Endothelial cell of umbilical vein (primary cell): Measurements from ENCODE around the gene PLAAT2. TPM values are rescaled to one million over a fixed set of nuclear protein-coding genes. Genes with fewer than 3 reads are reported as not detected.

Experiments
- BruUV-seq: library from RNA; stranded (reverse); fragments of 400-500 nt; replicated peaks from 2 replicates; lab custom pipeline; 2021; lab: Mats Ljungman, UMichigan
- CTCF ChIA-PET: fragments of 300-600, 350-600 bp; sonication (Branson Sonifier 250); formaldehyde crosslinking; loops from one replicate; lab custom pipeline; 2021; ENCODE audit warnings: antibody characterized with exemption, inconsistent platforms; lab: Charles Lee
- POLR2A ChIA-PET: fragments of 300-600, 350-600 bp; sonication (Branson Sonifier 250); formaldehyde crosslinking; loops from one replicate; lab custom pipeline; 2021; ENCODE audit warnings: antibody characterized with exemption, inconsistent platforms; lab: Charles Lee
- DNase-seq: peaks from one replicate; pipeline ENCODE4 v3.0.0-alpha.2; 2011; ENCODE audit warnings: low read depth, low spot score
- FAIRE-seq: peaks from 2 replicates; lab custom pipeline; 2011; peaks lifted over from hg19 to GRCh38; lab: Jason Lieb, UNC
- H2AFZ ChIP-seq: 2 replicates; pipeline ENCODE4 v1.6.0; 2012; ENCODE audit warnings: low read depth, low read length, control low read depth, inconsistent platforms
- H3K27ac ChIP-seq: 2 replicates; pipeline ENCODE4 v1.5.1; 2011; ENCODE audit warnings: low read depth, mild to moderate bottlenecking, control low read depth, low read length, moderate library complexity; ENCODE audit not compliant: insufficient read depth
- H3K27me3 ChIP-seq, 2 experiments: 2 replicates each; pipeline versions ENCODE4 v1.6.0 to v1.6.1; 2011; ENCODE audit warnings: low read length in 2 of 2, mixed read lengths in 1 of 2; ENCODE audit not compliant: control insufficient read depth in 2 of 2, insufficient read depth in 2 of 2
- H3K36me3 ChIP-seq, 2 experiments: 2 replicates in 1 of 2; 3 replicates in 1 of 2; pipeline ENCODE4 v1.5.1; 2011; ENCODE audit warnings: low read length in 2 of 2, mild to moderate bottlenecking in 1 of 2, moderate library complexity in 1 of 2; ENCODE audit not compliant: control insufficient read depth in 2 of 2, insufficient read depth in 2 of 2; ENCODE audit errors: extremely low read depth in 1 of 2
- H3K4me1 ChIP-seq: 3 replicates; pipeline ENCODE4 v1.5.1; 2011; ENCODE audit warnings: mild to moderate bottlenecking, low read length; ENCODE audit not compliant: control insufficient read depth, insufficient read depth; ENCODE audit errors: extremely low read depth
- H3K4me2 ChIP-seq: 2 replicates; pipeline ENCODE4 v1.6.1; 2011; ENCODE audit warnings: low read length, control low read depth, mixed read lengths; ENCODE audit not compliant: insufficient read depth
- H3K4me3 ChIP-seq, 3 experiments: fragments of 200-600 bp in 1 of 3; sonication (generic), shearing (Covaris generic) in 1 of 3; replicated peaks in 1 of 3; 2 replicates each; pipeline ENCODE4 v1.5.1; 2011 to 2016; ENCODE audit warnings: control low read depth in 3 of 3, low read length in 3 of 3, mild to moderate bottlenecking in 2 of 3, inconsistent platforms in 1 of 3, low read depth in 1 of 3, moderate library complexity in 1 of 3; ENCODE audit not compliant: insufficient read depth in 1 of 3
- H3K79me2 ChIP-seq: 2 replicates; pipeline ENCODE4 v1.6.0; 2012; ENCODE audit warnings: low read length, inconsistent platforms; ENCODE audit not compliant: control insufficient read depth, insufficient read depth
- H3K9ac ChIP-seq: replicated peaks from 2 replicates; pipeline ENCODE3; 2011; ENCODE audit warnings: low read length, control low read depth; ENCODE audit not compliant: insufficient read depth; ENCODE audit errors: extremely low read depth
- H3K9me1 ChIP-seq: replicated peaks from 3 replicates; pipeline ENCODE4 v1.6.0; 2011; ENCODE audit warnings: mild to moderate bottlenecking, low read length; ENCODE audit not compliant: control insufficient read depth, insufficient read depth; ENCODE audit errors: extremely low read depth
- H3K9me3 ChIP-seq: replicated peaks from 2 replicates; pipeline ENCODE4 v1.5.1; 2012; ENCODE audit warnings: low read length, inconsistent platforms; ENCODE audit not compliant: control insufficient read depth, insufficient read depth
- H4K20me1 ChIP-seq: replicated peaks from 2 replicates; pipeline ENCODE3; 2011; ENCODE audit warnings: mild to moderate bottlenecking, low read length; ENCODE audit not compliant: control insufficient read depth, insufficient read depth; ENCODE audit errors: extremely low read depth
- EZH2 ChIP-seq: IDR thresholded peaks from 2 replicates; pipeline ENCODE4 v1.6.1; 2012; ENCODE audit warnings: borderline replicate concordance, low read depth, mild to moderate bottlenecking, moderate library complexity, low read length, inconsistent platforms; ENCODE audit not compliant: severe bottlenecking
- FOS ChIP-seq: IDR thresholded peaks from 2 replicates; pipeline ENCODE4 v1.6.1; 2011; ENCODE audit warnings: mild to moderate bottlenecking, low read length, moderate library complexity, borderline replicate concordance; ENCODE audit not compliant: insufficient read depth
- GATA2 ChIP-seq: IDR thresholded peaks from 2 replicates; pipeline ENCODE4 v1.7.0; 2011; ENCODE audit warnings: low read depth, mild to moderate bottlenecking, moderate library complexity, mixed read lengths, low read length; ENCODE audit not compliant: insufficient read length, insufficient read depth
- JUN ChIP-seq: IDR thresholded peaks from 2 replicates; pipeline ENCODE4 v1.6.1; 2011; ENCODE audit warnings: borderline replicate concordance, low read depth; ENCODE audit not compliant: insufficient read length, insufficient read depth
- MAX ChIP-seq: IDR thresholded peaks from 2 replicates; pipeline ENCODE4 v1.6.1; 2011; ENCODE audit not compliant: insufficient read depth, insufficient read length
- MYC ChIP-seq: IDR thresholded peaks from one replicate; pipeline ENCODE4 v1.6.1; 2011; ENCODE audit warnings: mild to moderate bottlenecking, low read depth, low read length
- POLR2A ChIP-seq: IDR thresholded peaks from 2 replicates; pipeline ENCODE4 v1.6.1; 2012; ENCODE audit warnings: low read depth, mild to moderate bottlenecking, control low read depth, low read length
- POLR2AphosphoS5 ChIP-seq: IDR thresholded peaks from 2 replicates; pipeline ENCODE4 v1.6.1; 2012; ENCODE audit warnings: low read depth, mild to moderate bottlenecking, control low read depth, low read length, moderate library complexity; ENCODE audit not compliant: insufficient read depth
- dilution Hi-C: fragments of 300-500 bp; cut with MboI; formaldehyde crosslinking; loops from one replicate; pipeline ENCODE4 v1.15.0; 2019; ENCODE audit warnings: low sequenced_read_pairs; ENCODE audit not compliant: extremely low pct_ligation_motif_present
- intact Hi-C: fragments of 100-400 bp; cut with micrococcal nuclease; formaldehyde crosslinking; loops from one replicate; pipeline ENCODE4 v1.10.0; 2022
- polyA plus RNA-seq, 4 experiments: library from polyadenylated mRNA; depleted of rRNA in 3 of 4; stranded (reverse) in 3 of 4; unstranded in 1 of 4; fragments of >200 nt; gene quantifications; 2 replicates each; pipeline versions ENCODE4 v1.2.1 to v1.2.3, GENCODE V29; 2011 to 2012; ENCODE audit warnings: missing spikeins in 1 of 4
- total RNA-seq: library from RNA; stranded (reverse); gene quantifications from 2 replicates; pipeline ENCODE4 v1.2.3, GENCODE V29; 2021
- TF ChIP-seq, protein P1 (sequence below), 2 donors: IDR thresholded peaks; 1 replicate in 1 of 2; 2 replicates in 1 of 2; pipeline ENCODE4 v1.5.1; 2011; ENCODE audit warnings: low read length in 2 of 2, mild to moderate bottlenecking in 2 of 2, moderate library complexity in 2 of 2, control low read depth in 1 of 2, inconsistent platforms in 1 of 2, low read depth in 1 of 2; ENCODE audit not compliant: insufficient read depth in 1 of 2; ENCODE audit errors: extremely low read depth in 1 of 2

Gene PLAAT2
- total and polyA plus RNA-seq, 2 donors (not counting 3 experiments of a cell fraction or from before 2014, with no cell fraction given): 0.40 TPM; not detected in 1

DNA sequence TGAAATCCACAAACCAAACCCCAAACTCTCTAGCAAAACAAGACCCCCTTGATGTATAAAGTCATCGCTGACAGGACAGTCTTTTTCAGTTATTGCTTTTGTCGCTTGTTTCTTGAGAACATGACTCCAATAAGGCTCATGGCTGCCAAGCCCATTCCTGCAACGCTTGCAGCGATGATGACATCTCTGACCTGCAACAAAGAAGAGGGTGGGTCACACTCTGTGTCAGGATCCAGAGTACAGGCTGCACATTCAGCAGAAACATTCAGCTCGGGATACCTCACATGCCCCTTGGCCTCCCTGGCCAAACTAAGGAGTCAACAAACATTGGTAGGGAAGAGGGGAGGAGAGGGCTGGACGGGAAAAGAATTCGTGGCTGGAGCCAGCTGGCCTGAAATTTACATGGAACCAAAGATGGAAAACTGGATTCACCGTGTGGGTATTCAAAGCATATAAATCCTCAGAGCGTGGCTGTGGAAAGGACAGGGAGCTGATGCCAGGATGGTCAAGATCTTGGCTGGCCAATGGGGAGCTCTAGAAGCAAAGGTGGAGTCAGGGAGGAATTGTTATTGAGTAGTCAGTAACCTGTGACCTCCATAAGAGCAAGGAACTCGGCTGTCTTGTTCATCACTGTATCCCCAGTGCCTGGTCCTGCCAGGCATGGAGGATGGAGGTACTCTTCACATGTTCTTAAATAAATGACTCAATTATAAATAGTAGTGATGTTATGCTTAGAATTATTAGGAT, 11.8 kb upstream of the PLAAT2 start:
- Histone ChIP-seq H3K9me1 (no peaks in the 10 kb centered on the region), H3K9me3 (no peaks in the 10 kb centered on the region), H3K27ac (no peak overlapping the region), H2AFZ (no peak overlapping the region), H3K4me1 (no peaks in the 10 kb centered on the region), H3K4me3 (no peak overlapping the region), H3K4me2 (no peak overlapping the region), H3K36me3 (no peaks in the 10 kb centered on the region), H3K27me3 (no peaks in the 10 kb centered on the region), H3K9ac (no peak overlapping the region), H4K20me1 (no peaks in the 10 kb centered on the region), H3K79me2 (no peaks in the 10 kb centered on the region)
- no peak for TF ChIP-seq POLR2A
- no peak for TF ChIP-seq GATA2
- TF ChIP-seq POLR2AphosphoS5: no peak
- TF ChIP-seq JUN: no peak
- TF ChIP-seq, protein P1, sequence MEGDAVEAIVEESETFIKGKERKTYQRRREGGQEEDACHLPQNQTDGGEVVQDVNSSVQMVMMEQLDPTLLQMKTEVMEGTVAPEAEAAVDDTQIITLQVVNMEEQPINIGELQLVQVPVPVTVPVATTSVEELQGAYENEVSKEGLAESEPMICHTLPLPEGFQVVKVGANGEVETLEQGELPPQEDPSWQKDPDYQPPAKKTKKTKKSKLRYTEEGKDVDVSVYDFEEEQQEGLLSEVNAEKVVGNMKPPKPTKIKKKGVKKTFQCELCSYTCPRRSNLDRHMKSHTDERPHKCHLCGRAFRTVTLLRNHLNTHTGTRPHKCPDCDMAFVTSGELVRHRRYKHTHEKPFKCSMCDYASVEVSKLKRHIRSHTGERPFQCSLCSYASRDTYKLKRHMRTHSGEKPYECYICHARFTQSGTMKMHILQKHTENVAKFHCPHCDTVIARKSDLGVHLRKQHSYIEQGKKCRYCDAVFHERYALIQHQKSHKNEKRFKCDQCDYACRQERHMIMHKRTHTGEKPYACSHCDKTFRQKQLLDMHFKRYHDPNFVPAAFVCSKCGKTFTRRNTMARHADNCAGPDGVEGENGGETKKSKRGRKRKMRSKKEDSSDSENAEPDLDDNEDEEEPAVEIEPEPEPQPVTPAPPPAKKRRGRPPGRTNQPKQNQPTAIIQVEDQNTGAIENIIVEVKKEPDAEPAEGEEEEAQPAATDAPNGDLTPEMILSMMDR (IDR thresholded peaks at IDR 0.05; ENCODE audit: extremely low read depth in 1 of 2, insufficient read depth in 1 of 2, low read depth in 1 of 2, low read length in 2 of 2): no peak
- no peak for TF ChIP-seq MAX
- TF ChIP-seq MYC: no peak
- TF ChIP-seq FOS: no peak
- no peak for TF ChIP-seq EZH2
- POLR2A ChIA-PET: no interaction called here
- CTCF ChIA-PET: no interaction called here
- DNase-seq: no peak
- FAIRE-seq: no peak
- no TSS peak for BruUV-seq
- dilution Hi-C loops: no loop called here
- intact Hi-C loops: no loop called here
